ENCODE data around the gene RPLP2.

Gene RPLP2

GRCh38 chr11:773830-774229 lies 35.9 kb upstream of the RPLP2 start:
- DNase-seq (ENCODE audit: low read depth), result no peak

- DNase-seq (ENCODE audit: low read depth), result no peak
These were observed 34.7 kb upstream of the RPLP2 start for GRCh38 chr11:774873-775592.

- DNase-seq (ENCODE audit: low read depth), result no peak
These were observed 33.6 kb upstream of the RPLP2 start for GRCh38 chr11:776263-776560.

- DNase-seq (ENCODE audit: low read depth), result no peak
These were observed 33.0 kb upstream of the RPLP2 start for GRCh38 chr11:776561-777287.

GRCh38 chr11:777288-778255 lies 32.2 kb upstream of the RPLP2 start, which contains the start of gene GATD1:
Gene GATD1 (minus strand): TSS chr11:777487. CDS start chr11:777462, 25 bp downstream.
- peak; percentile 73 for DNase-seq (ENCODE audit: low read depth)

GRCh38 chr11:778976-779954 lies 30.5 kb upstream of the RPLP2 start:
- no peak for DNase-seq (ENCODE audit: low read depth)

- DNase-seq (ENCODE audit: low read depth), result no peak
These were observed 29.7 kb upstream of the RPLP2 start for GRCh38 chr11:779955-780532.

- DNase-seq (ENCODE audit: low read depth), result no peak
These were observed 27.2 kb upstream of the RPLP2 start for GRCh38 chr11:782264-783174.

- peak; percentile 57 for DNase-seq (ENCODE audit: low read depth)
These were observed 26.2 kb upstream of the RPLP2 start for GRCh38 chr11:783581-784015.

- DNase-seq (ENCODE audit: low read depth), result no peak
These were observed 23.3 kb upstream of the RPLP2 start for GRCh38 chr11:786235-787083.

GRCh38 chr11:787084-787675 lies 22.6 kb upstream of the RPLP2 start:
- no peak for DNase-seq (ENCODE audit: low read depth)

- DNase-seq (ENCODE audit: low read depth), result no peak
These were observed 21.6 kb upstream of the RPLP2 start for GRCh38 chr11:788009-788640.

- DNase-seq (ENCODE audit: low read depth), result no peak
These were observed 20.5 kb upstream of the RPLP2 start for GRCh38 chr11:788953-789940.

- no peak for DNase-seq (ENCODE audit: low read depth)
These were observed 19.8 kb upstream of the RPLP2 start, which contains the start of gene CEND1 for GRCh38 chr11:789943-790342. Gene CEND1 (minus strand): TSS chr11:790090. CDS start chr11:788576, 1,514 bp downstream.

- no peak for DNase-seq (ENCODE audit: low read depth)
These were observed 18.8 kb upstream of the RPLP2 start for GRCh38 chr11:790721-791564.
